A549 treated with dexamethasone at 1 μM for 4 hours (cell line): ENCODE results near the gene ZNF35. TPM values are rescaled to one million over a fixed set of nuclear protein-coding genes. Genes with fewer than 3 reads are reported as not detected.

Source experiments
- total RNA-seq: library from RNA; stranded (reverse); fragments of 200-300 nt; extraction: Qiagen RNA extraction; gene quantifications from 5 replicates; pipeline ENCODE4 v1.2.3, GENCODE V29; 2022

The ZNF35 gene
- 5.1 to 6.5 TPM (median 5.4 TPM) in 5 replicates for total RNA-seq

DNA sequence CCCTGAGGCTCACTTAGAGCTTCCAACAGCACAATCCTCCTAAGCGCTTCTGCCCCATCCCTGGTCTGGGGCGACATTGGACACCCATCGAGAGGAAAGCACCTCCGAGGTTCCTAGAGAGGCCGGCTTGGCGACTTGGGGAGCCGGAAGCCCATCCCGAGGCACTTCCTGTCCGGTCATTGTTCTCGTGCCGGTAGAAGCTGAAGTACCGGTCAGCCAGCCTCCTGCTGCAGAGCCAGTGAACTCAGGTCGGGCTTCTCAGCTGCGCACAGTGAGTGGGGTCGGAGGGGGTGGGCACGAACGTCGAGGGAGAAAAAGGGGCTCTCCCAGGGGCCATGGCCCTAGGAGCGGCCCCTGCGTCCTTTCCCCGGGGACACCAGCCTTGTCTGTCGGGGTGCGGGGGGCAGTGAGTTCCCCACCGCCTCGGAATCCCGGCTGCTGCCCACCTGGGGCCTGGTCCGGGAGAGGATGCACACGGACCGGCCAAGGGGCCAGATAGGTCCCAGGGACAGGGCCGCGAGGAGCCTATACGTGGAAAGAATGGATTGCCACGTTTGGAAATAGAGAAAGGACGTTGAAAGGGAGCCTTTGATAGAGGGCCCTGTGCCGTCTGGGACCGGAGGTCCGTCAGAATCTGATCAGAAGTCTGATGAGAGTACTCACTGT lies at the start of gene ZNF35:
TSS of gene ZNF35 (plus strand) at position 169 of the 666 bp plus-strand sequence. CDS start 2,336 bp downstream, outside the sequence.

DNA sequence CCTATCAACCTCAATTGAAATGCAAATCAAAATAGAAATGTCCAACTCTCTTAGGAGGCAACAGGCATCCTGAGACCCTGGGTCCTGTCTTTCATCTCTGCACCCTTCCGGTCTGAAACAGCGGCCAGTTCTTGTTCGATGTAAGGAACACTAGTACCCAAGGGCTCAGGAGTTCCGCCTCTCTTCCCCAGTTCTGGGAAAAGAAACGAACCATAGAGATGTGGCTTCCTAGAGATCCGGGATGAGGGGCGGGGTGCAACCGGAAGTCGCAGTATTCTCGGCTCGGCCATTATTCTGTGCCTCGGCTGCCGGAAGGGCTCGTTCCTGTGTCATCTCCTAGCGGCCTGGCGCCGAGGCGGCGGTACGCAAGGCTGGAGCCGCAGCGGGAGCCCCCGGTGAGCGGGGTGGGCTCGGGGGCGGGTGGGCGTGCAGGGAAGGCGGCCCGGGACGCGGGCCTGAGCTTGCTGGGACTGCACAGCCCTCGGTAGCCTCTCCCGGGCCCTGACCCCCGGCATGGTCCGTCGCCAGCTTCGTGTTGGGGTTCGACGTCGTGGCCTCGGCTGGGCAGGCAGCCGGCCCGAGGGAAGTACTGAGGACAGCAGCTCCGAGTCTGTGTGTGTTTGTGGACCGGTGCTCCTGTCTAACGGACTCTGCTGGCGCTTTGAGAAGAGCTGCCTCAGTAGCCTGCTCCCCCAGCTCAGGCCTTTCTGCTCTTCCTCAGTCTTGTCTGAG lies 23.6 kb upstream of the ZNF35 start, which contains the start of gene ZNF197:
TSS of gene ZNF197 (plus strand) at position 288 of the 732 bp plus-strand sequence. CDS start 4,119 bp downstream, outside the sequence.

Other genes starting within 250 kb of the ZNF35 start
- 1.9 to 3.6 TPM (median 3.1 TPM) in 5 replicates for gene ZNF445, start 171.1 kb upstream of the ZNF35 start, total RNA-seq
- not detected in 5 replicates for gene ZKSCAN7, start 93.5 kb upstream of the ZNF35 start, total RNA-seq
- not detected in 5 replicates for gene ZNF660, start 63.8 kb upstream of the ZNF35 start, total RNA-seq
- 1.4 to 2.4 TPM (median 2.0 TPM) in 5 replicates for gene ZNF197, start 23.7 kb upstream of the ZNF35 start, total RNA-seq
- 1.6 to 2.2 TPM (median 1.6 TPM) in 5 replicates for gene ZNF502, start 63.9 kb downstream of the ZNF35 start, total RNA-seq
- gene ZNF501, start 80.9 kb downstream of the ZNF35 start, total RNA-seq = 0.02 TPM in 1 of 5 replicates, not detected in the others
- 13.2 to 20.8 TPM (median 20.2 TPM) in 5 replicates for gene KIAA1143, start 112.9 kb downstream of the ZNF35 start, total RNA-seq
- gene KIF15, start 113.1 kb downstream of the ZNF35 start, total RNA-seq = 9.2 to 11.4 TPM (median 10.5 TPM) in 5 replicates
- 7.9 to 10.9 TPM (median 10.6 TPM) in 5 replicates for gene TMEM42, start 213.2 kb downstream of the ZNF35 start, total RNA-seq
- 0.25 to 0.39 TPM (median 0.27 TPM) in 5 replicates for gene TGM4, start 225.9 kb downstream of the ZNF35 start, total RNA-seq